IMR-90 (cell line): ENCODE results near the gene HSPA12A. TPM values are rescaled to one million over a fixed set of nuclear protein-coding genes. Genes with fewer than 3 reads are reported as not detected.

Experiments
- ATAC-seq: fragments of 200-7000 bp; cut with Tn5 transposase; 2 replicates; pipeline ENCODE4 v1.9.1; 2020; ENCODE audit warnings: low read depth, mild to moderate bottlenecking, moderate library complexity
- BruUV-seq: library from RNA; stranded (reverse); fragments of 400-500 nt; replicated peaks from 2 replicates; lab custom pipeline; 2021; lab: Mats Ljungman, UMichigan
- CTCF ChIA-PET: fragments of 300-600 bp; formaldehyde crosslinking; extraction: SDS; loops from one replicate; lab custom pipeline; 2021; ENCODE audit warnings: antibody characterized with exemption; lab: Yijun Ruan, JAX
- POLR2A ChIA-PET: fragments of 300-600 bp; sonication (Branson Sonifier 250); formaldehyde crosslinking; loops from one replicate; lab custom pipeline; 2022; ENCODE audit warnings: antibody characterized with exemption; ENCODE audit not compliant: unreplicated experiment; lab: Charles Lee
- DNase-seq: peaks from one replicate; pipeline ENCODE4 v3.0.0; 2013
- H2AFZ ChIP-seq: replicated peaks from 2 replicates; pipeline ENCODE3; 2013; ENCODE audit warnings: low read length, mild to moderate bottlenecking; ENCODE audit not compliant: poor library complexity
- H2AK5ac ChIP-seq: 2 replicates; pipeline ENCODE4 v1.6.1; 2013; ENCODE audit warnings: low read depth, low read length, inconsistent platforms
- H2AK9ac ChIP-seq: replicated peaks from 2 replicates; pipeline ENCODE3; 2013; ENCODE audit warnings: mild to moderate bottlenecking, low read depth, low read length, moderate library complexity; ENCODE audit not compliant: poor library complexity
- H2BK120ac ChIP-seq: 2 replicates; pipeline ENCODE4 v1.6.1; 2013; ENCODE audit warnings: low read depth, low read length, inconsistent platforms
- H2BK15ac ChIP-seq: 3 replicates; pipeline ENCODE4 v1.6.1; 2013; ENCODE audit warnings: low read depth, low read length, inconsistent platforms
- H2BK20ac ChIP-seq: 2 replicates; pipeline ENCODE4 v1.6.1; 2013; ENCODE audit warnings: low read depth, mild to moderate bottlenecking, inconsistent platforms, low read length, moderate library complexity
- H2BK5ac ChIP-seq: 2 replicates; pipeline ENCODE4 v1.6.1; 2013; ENCODE audit warnings: mild to moderate bottlenecking, low read depth, low read length, inconsistent platforms; ENCODE audit not compliant: poor library complexity, severe bottlenecking
- H3K14ac ChIP-seq: replicated peaks from 2 replicates; pipeline ENCODE4 v1.6.1; 2013; ENCODE audit warnings: low read depth, low read length, inconsistent platforms
- H3K18ac ChIP-seq: 2 replicates; pipeline ENCODE4 v1.6.1; 2013; ENCODE audit warnings: low read depth, low read length, control low read depth
- H3K23ac ChIP-seq: 2 replicates; pipeline ENCODE4 v1.6.1; 2013; ENCODE audit warnings: low read depth, low read length, inconsistent platforms
- H3K27ac ChIP-seq: 2 replicates; pipeline ENCODE4 v1.5.1; 2013; ENCODE audit warnings: mild to moderate bottlenecking, control low read depth, low read length; ENCODE audit not compliant: insufficient read depth
- H3K27me3 ChIP-seq: 2 replicates; pipeline ENCODE4 v1.6.1; 2013; ENCODE audit warnings: low read length; ENCODE audit not compliant: control insufficient read depth, insufficient read depth
- H3K36me3 ChIP-seq: 2 replicates; pipeline ENCODE4 v1.6.1; 2013; ENCODE audit warnings: low read length, mixed read lengths; ENCODE audit not compliant: control insufficient read depth, insufficient read depth
- H3K4ac ChIP-seq: 2 replicates; pipeline ENCODE4 v1.6.1; 2013; ENCODE audit warnings: low read depth, low read length, inconsistent platforms
- H3K4me1 ChIP-seq: 2 replicates; pipeline ENCODE4 v1.6.1; 2013; ENCODE audit warnings: low read length, mixed read lengths; ENCODE audit not compliant: control insufficient read depth, insufficient read depth
- H3K4me2 ChIP-seq: 2 replicates; pipeline ENCODE4 v1.6.1; 2013; ENCODE audit warnings: low read depth, mild to moderate bottlenecking, control low read depth, low read length, moderate library complexity
- H3K4me3 ChIP-seq: 2 replicates; pipeline ENCODE4 v1.5.1; 2013; ENCODE audit warnings: low read depth, mild to moderate bottlenecking, control low read depth, low read length, moderate library complexity; ENCODE audit not compliant: insufficient read depth
- H3K56ac ChIP-seq: 2 replicates; pipeline ENCODE4 v1.6.1; 2013; ENCODE audit warnings: low read length, inconsistent platforms; ENCODE audit not compliant: insufficient read depth; ENCODE audit errors: extremely low read depth
- H3K79me1 ChIP-seq, 2 experiments: 2 replicates each; pipeline ENCODE4 v1.6.1; 2013; ENCODE audit warnings: low read length in 2 of 2, inconsistent platforms in 1 of 2, low read depth in 1 of 2
- H3K9ac ChIP-seq: 2 replicates; pipeline ENCODE4 v1.6.1; 2013; ENCODE audit warnings: low read depth, low read length, control low read depth
- H3K9me1 ChIP-seq: 2 replicates; pipeline ENCODE4 v1.6.1; 2013; ENCODE audit warnings: low read length, inconsistent platforms; ENCODE audit not compliant: insufficient read depth
- H3K9me3 ChIP-seq: 2 replicates; pipeline ENCODE4 v1.6.1; 2013; ENCODE audit warnings: low read length; ENCODE audit not compliant: control insufficient read depth, insufficient read depth
- H4K20me1 ChIP-seq: 2 replicates; pipeline ENCODE4 v1.6.1; 2013; ENCODE audit warnings: low read length, inconsistent platforms; ENCODE audit not compliant: insufficient read depth
- H4K5ac ChIP-seq: 2 replicates; pipeline ENCODE4 v1.6.1; 2013; ENCODE audit warnings: mild to moderate bottlenecking, low read depth, low read length, control low read depth
- H4K8ac ChIP-seq, 2 experiments: 2 replicates each; pipeline ENCODE4 v1.6.1; 2013; ENCODE audit warnings: low read depth in 2 of 2, low read length in 2 of 2, control low read depth in 1 of 2, inconsistent platforms in 1 of 2
- H4K91ac ChIP-seq: 2 replicates; pipeline ENCODE4 v1.6.1; 2013; ENCODE audit warnings: low read depth, low read length, inconsistent platforms; ENCODE audit not compliant: insufficient read depth
- BHLHE40 ChIP-seq: fragments of 150-350 bp; IDR thresholded peaks from 2 replicates; pipeline ENCODE4 v1.6.1; 2016; ENCODE audit warnings: mild to moderate bottlenecking, low read depth, low read length
- CHD1 ChIP-seq: IDR thresholded peaks from 2 replicates; pipeline ENCODE4 v1.6.1; 2012; ENCODE audit warnings: low read depth, low read length, improper control_type of control experiment
- ELK1 ChIP-seq: fragments of 150-350 bp; IDR thresholded peaks from 2 replicates; pipeline ENCODE4 v1.6.1; 2016; ENCODE audit warnings: low read depth, mild to moderate bottlenecking, low read length, moderate library complexity, borderline replicate concordance
- FOS ChIP-seq: fragments of 150-350 bp; IDR thresholded peaks from 2 replicates; pipeline ENCODE4 v1.6.1; 2016; ENCODE audit warnings: low read depth, low read length
- MAFK ChIP-seq: IDR thresholded peaks from 2 replicates; pipeline ENCODE4 v1.6.1; 2012; ENCODE audit warnings: low read depth, low read length, improper control_type of control experiment
- MAZ ChIP-seq: IDR thresholded peaks from 2 replicates; pipeline ENCODE4 v1.6.1; 2012; ENCODE audit warnings: low read depth, mild to moderate bottlenecking, low read length, improper control_type of control experiment, moderate library complexity, borderline replicate concordance
- MXI1 ChIP-seq: IDR thresholded peaks from 2 replicates; pipeline ENCODE4 v1.6.1; 2012; ENCODE audit warnings: low read depth, mild to moderate bottlenecking, low read length, moderate library complexity, borderline replicate concordance
- NFE2L2 ChIP-seq: fragments of 150-350 bp; IDR thresholded peaks from 2 replicates; pipeline ENCODE4 v1.6.1; 2016; ENCODE audit warnings: low read depth, mild to moderate bottlenecking, low read length
- POLR2A ChIP-seq: IDR thresholded peaks from 2 replicates; pipeline ENCODE4 v1.6.1; 2012; ENCODE audit warnings: mild to moderate bottlenecking, low read depth, low read length
- RFX5 ChIP-seq: IDR thresholded peaks from 2 replicates; pipeline ENCODE4 v1.8.0; 2012; ENCODE audit warnings: low read depth, mild to moderate bottlenecking, low read length, moderate library complexity
- SMC3 ChIP-seq: fragments of 150-350 bp; IDR thresholded peaks from 2 replicates; pipeline ENCODE4 v1.6.1; 2016; ENCODE audit warnings: low read depth, mild to moderate bottlenecking, antibody characterized with exemption, low read length, moderate library complexity
- WGBS, 2 experiments: methylation state at CpG; one replicate each; pipeline versions ENCODE4 v1.1.5 to v1.1.7; 2013; ENCODE audit warnings: missing lambda C conversion rate in 2 of 2; ENCODE audit not compliant: insufficient read length in 1 of 2; ENCODE audit errors: extremely low coverage in 2 of 2; 5-methylcytosine and 5-hydroxymethylcytosine counted together
- dilution Hi-C: fragments of 300-500 bp; cut with HindIII; formaldehyde crosslinking; loops from one replicate; pipeline ENCODE4 v1.14.3; 2018; ENCODE audit warnings: low sequenced_read_pairs; ENCODE audit not compliant: unreplicated experiment
- in situ Hi-C: fragments of 300-500 bp; cut with MboI; formaldehyde crosslinking; loops from 3 replicates; pipeline ENCODE4 v1.14.3; 2019; ENCODE audit warnings: low sequenced_read_pairs, inconsistent platforms, mixed read lengths
- intact Hi-C: fragments of 100-400 bp; cut with micrococcal nuclease; formaldehyde crosslinking; loops from 2 replicates; pipeline ENCODE4 v1.10.0; 2022
- polyA plus RNA-seq, 3 experiments: library from polyadenylated mRNA; depleted of rRNA; stranded (reverse); fragments of >200 nt; gene quantifications; 2 replicates each; pipeline ENCODE4 v1.2.3, GENCODE V29; 2012; ENCODE audit warnings: low replicate concordance in 1 of 3
- total RNA-seq: library from RNA; depleted of rRNA; stranded (reverse); fragments of >200 nt; gene quantifications from 2 replicates; pipeline ENCODE4 v1.2.3, GENCODE V29; 2012
- TF ChIP-seq, protein P1 (sequence below): fragments of 150-350 bp; IDR thresholded peaks from 2 replicates; pipeline ENCODE4 v1.6.1; 2017; ENCODE audit warnings: mild to moderate bottlenecking, antibody characterized with exemption, low read length, low read depth
- TF ChIP-seq, protein P2 (sequence below): conservative IDR thresholded peaks from 2 replicates; pipeline ENCODE4 v1.5.1; 2012; ENCODE audit warnings: mild to moderate bottlenecking, low read depth, low read length, improper control_type of control experiment

HSPA12A gene
- total and polyA plus RNA-seq, 2 of the 4 experiments (the other 2 are of a cell fraction): 16.1 to 16.7 TPM

GRCh38 chr10:116761883-116762282 is 19.5 kb upstream of the HSPA12A start:
- H3K18ac ChIP-seq: no peak overlapping the region
- H3K9me3 ChIP-seq: no peaks in the 10 kb centered on the region
- no peak overlapping the region for H3K27ac ChIP-seq
- no peak overlapping the region for H3K23ac ChIP-seq
- in situ Hi-C loops (no loop called here), dilution Hi-C loops (no loop called here), intact Hi-C loops (no loop called here)
- ChIA-PET CTCF (no interaction called here), POLR2A (no interaction called here)
- no peak overlapping the region for H2BK20ac ChIP-seq
- no peaks in the 10 kb centered on the region for H3K36me3 ChIP-seq
- 100% methylated on average over 3 of the region's 5 CpGs; no CpG with 5 or more reads in 1 of the 2 experiments for WGBS, 2 experiments
- H4K20me1 ChIP-seq: no peaks in the 10 kb centered on the region
- H3K4me2 ChIP-seq: no peak overlapping the region
- ATAC-seq (no peak), DNase-seq (no peak)
- H2BK15ac ChIP-seq: no peak overlapping the region
- no peaks in the 10 kb centered on the region for H3K79me1 ChIP-seq
- no peak overlapping the region for H2BK120ac ChIP-seq
- TF ChIP-seq NFE2L2 (no peak), SMC3 (no peak), CHD1 (no peak), MXI1 (no peak), ELK1 (no peak), MAFK (no peak), POLR2A (no peak), BHLHE40 (no peak), MAZ (no peak), FOS (no peak), RFX5 (no peak)
- TF ChIP-seq, protein P1, sequence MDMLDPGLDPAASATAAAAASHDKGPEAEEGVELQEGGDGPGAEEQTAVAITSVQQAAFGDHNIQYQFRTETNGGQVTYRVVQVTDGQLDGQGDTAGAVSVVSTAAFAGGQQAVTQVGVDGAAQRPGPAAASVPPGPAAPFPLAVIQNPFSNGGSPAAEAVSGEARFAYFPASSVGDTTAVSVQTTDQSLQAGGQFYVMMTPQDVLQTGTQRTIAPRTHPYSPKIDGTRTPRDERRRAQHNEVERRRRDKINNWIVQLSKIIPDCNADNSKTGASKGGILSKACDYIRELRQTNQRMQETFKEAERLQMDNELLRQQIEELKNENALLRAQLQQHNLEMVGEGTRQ: no peak
- TF ChIP-seq, protein P2, sequence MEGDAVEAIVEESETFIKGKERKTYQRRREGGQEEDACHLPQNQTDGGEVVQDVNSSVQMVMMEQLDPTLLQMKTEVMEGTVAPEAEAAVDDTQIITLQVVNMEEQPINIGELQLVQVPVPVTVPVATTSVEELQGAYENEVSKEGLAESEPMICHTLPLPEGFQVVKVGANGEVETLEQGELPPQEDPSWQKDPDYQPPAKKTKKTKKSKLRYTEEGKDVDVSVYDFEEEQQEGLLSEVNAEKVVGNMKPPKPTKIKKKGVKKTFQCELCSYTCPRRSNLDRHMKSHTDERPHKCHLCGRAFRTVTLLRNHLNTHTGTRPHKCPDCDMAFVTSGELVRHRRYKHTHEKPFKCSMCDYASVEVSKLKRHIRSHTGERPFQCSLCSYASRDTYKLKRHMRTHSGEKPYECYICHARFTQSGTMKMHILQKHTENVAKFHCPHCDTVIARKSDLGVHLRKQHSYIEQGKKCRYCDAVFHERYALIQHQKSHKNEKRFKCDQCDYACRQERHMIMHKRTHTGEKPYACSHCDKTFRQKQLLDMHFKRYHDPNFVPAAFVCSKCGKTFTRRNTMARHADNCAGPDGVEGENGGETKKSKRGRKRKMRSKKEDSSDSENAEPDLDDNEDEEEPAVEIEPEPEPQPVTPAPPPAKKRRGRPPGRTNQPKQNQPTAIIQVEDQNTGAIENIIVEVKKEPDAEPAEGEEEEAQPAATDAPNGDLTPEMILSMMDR: no peak
- H2AK9ac ChIP-seq: no peak overlapping the region
- no peak overlapping the region for H3K9ac ChIP-seq
- no peaks in the 10 kb centered on the region; the same call in 1 of the 2 replicates for H3K4me1 ChIP-seq
- no peak overlapping the region for H4K91ac ChIP-seq
- no peak overlapping the region for H4K5ac ChIP-seq
- no peak overlapping the region for H3K14ac ChIP-seq
- no peak overlapping the region for H3K56ac ChIP-seq
- no peak overlapping the region for H2AFZ ChIP-seq
- no peak overlapping the region for H3K4me3 ChIP-seq
- H3K27me3 ChIP-seq: no peaks in the 10 kb centered on the region
- no peak overlapping the region for H2AK5ac ChIP-seq
- no peak overlapping the region for H3K4ac ChIP-seq
- H2BK5ac ChIP-seq: no peak overlapping the region
- no peak overlapping the region for H4K8ac ChIP-seq
- no TSS peak for BruUV-seq
- no peaks in the 10 kb centered on the region for H3K9me1 ChIP-seq
